ENCODE measurements around the gene CNTNAP5.
A peak's percentile ranks its signal among the peaks of the same experiment; 100 is the strongest.

CNTNAP5 gene

DNA sequence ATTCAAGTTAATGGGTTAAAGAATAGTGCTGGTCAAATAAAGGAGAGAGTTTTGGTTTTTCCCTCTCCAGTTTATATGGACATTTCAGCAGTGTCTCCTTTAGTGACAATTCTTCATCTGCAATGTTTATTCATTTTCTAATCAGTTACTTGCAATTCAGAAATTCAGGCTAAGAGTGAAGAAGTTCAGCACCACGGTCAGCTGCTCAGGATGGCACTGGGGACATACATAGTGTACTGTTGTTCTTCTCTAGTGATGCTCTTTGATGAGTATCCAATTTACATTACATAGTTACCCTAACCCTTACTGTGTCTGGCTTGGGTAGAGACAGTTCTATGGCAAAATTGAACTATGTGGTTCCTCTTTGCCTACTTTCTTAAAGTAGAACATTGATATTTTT is 412.7 kb downstream of the CNTNAP5 start:
- DNase-seq (ENCODE audit: low spot score) = no peak

GRCh38 chr2:124450481-124450880 is 425.4 kb downstream of the CNTNAP5 start:
- no peak for DNase-seq (ENCODE audit: low spot score)

- DNase-seq (ENCODE audit: low spot score) = no peak
Measured at GRCh38 chr2:124476291-124476690, 451.2 kb downstream of the CNTNAP5 start.

GRCh38 chr2:124478761-124479160 is 453.7 kb downstream of the CNTNAP5 start:
- no peak for DNase-seq (ENCODE audit: low spot score)

GRCh38 chr2:124480958-124481357 is 455.9 kb downstream of the CNTNAP5 start:
- DNase-seq (ENCODE audit: low spot score) = no peak

DNA sequence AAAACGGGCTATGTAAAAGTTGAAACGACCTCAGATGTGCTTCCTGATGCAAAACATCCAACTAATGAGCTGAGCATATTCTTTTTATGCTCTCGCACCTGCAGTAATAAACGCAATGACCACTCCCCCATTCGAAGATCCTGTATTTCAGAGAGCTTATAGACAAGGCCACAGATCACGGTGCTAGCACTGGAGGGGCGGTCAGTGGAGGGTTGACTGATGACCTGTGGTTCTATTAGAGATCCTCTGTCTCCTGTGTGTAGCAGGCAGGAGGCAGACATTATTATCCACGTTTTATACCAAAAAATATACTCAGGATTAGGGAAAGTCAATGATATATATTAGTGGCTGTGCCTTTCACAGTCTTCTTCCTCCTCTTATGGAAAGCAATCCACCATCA is 457.0 kb downstream of the CNTNAP5 start:
- DNase-seq (ENCODE audit: low spot score) = no peak

- no peak for DNase-seq (ENCODE audit: low spot score)
Measured at GRCh38 chr2:124482551-124482950, 457.5 kb downstream of the CNTNAP5 start.

DNA sequence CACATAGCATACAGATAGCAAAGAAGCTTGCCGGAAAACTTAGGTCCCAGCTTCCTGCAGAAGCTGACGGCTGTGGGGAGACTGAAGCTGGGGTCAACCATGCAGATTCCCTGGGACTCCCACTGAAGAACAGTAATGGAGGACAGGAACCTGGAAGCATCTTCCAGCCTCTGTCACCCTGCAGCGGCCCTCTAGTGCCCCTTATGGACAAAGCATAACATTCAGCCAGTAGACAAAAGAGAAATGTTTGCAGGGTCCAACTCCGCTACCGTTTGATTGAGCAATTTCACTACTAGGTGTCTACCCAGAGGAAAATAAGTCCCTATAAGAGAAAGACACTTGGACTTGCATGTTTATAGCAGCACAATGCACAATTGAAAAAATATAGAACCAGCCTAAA is 460.6 kb downstream of the CNTNAP5 start:
- DNase-seq (ENCODE audit: low spot score) = no peak

DNA sequence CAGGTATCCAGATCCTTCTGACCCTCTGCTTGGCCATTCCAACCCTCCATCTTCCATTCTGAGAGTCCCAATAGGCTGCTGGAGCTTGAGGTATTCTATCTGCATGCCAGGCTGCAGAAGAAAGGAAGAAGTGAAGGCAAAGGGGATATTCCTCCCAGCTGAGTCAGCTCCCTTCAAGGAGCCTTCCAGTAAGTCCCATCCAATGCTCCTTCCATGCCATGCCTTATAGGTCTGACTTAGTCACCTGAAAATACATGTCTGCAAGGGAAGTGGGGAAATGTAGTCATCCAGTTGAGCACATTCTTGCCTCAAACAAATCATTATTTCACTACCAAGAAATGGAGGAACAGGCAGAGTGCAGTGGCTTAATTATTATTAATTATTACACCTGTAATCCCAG is 464.6 kb downstream of the CNTNAP5 start:
- no peak for DNase-seq (ENCODE audit: low spot score)

DNA sequence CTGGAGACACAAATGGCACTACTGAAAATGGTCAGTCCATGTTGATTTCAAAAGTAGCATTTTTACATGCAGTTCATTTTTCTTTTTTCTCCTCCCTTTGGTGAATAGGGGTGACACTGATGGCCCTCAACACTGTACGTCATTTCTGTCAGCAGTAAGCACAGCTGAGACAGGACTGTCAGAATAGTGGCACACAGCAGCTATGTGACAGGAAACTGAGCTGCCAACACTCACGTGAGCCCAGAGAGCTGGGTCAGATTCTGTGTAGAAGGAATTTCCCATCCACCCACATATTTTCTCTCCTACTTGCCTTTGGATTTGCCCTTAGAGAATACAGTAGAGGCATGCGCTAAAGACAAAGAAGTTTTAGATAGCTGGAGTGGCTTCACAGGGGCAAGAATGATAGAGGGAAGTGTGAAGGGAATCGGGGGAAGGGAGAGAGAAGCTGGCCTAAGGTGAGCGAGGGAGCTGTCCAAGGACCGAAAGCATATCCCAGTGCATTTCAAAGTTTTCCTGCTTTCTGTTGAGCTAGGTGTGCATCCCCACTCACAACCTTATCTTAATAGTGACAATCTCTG is 476.6 kb downstream of the CNTNAP5 start:
- DNase-seq (ENCODE audit: low spot score) = no peak

DNA sequence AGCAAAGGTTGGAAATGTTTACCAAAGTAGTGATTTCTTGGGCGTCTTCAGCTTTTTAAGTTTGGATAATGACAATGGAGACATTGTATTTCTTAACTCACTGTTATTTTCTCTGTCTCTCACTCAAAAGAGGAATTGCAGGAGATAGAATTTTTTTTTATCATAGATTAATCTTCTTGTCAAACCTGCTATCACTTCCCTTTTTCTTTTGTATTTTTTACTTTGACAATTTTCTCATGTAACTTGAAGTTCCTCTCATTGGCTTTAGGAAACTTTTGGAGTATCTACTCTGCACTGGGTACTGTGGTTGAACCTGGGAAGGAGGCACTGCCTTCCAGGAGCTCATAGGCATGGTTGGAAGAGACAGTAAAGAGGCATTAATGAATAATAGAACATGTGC is 489.1 kb downstream of the CNTNAP5 start:
- no peak for DNase-seq (ENCODE audit: low spot score)

DNA sequence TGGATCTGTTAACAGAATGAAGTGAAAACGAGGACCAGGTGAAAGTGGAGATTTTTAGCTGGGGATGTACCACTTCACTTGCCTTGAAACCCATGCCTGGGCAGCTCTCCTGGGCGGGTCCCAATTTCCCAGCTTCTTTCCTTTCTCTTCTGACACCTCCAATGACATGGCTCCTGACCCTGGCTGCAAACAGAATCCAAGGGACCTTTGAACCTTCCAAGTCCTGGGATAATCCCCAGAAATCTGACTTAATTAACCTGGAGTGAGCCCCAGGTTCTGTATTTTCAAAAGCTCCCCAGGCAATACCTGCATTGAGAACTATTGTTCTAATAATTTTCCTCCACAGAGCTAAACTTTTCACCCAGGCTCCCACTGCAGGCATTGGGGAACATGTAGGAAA is 495.9 kb downstream of the CNTNAP5 start:
- DNase-seq (ENCODE audit: low spot score) = no peak

- peak; percentile 14 for DNase-seq (ENCODE audit: low spot score)
Measured at GRCh38 chr2:124523096-124523495, 498.0 kb downstream of the CNTNAP5 start.

DNA sequence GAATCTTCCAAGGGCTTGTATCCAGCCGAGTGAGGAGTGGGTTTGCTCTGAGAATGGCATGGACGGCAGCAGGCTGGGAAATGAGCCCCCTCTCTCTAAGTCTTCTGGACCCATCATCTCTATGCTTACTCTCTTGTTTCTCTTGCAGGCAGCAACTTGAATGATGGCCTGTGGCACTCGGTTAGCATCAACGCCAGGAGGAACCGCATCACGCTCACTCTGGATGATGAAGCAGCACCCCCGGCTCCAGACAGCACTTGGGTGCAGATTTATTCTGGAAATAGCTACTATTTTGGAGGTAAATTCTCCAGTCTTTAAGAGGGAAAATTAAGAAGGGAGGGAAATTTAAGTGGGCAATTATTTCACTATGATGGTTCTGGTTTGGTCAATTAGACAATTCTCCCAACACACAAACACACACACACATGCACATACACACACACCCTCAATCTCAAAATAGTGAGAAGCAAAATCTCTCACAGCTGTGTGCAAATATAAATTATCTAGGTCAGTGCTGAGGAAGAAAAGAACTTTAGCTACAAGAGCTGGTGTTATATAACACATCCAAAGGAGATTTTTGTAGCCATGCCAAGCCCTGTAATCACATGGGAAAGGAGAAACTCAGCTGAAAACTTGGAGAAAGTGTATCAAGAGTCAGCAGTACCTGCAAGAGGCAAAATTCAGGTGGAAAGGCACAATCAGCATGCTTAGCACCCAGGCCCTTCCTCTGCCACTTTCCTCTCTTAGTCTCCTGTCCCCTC is 499.2 kb downstream of the CNTNAP5 start:
- peak; percentile 1 for DNase-seq (ENCODE audit: low spot score)

GRCh38 chr2:124526221-124526620 is 501.1 kb downstream of the CNTNAP5 start:
- no peak for DNase-seq (ENCODE audit: low spot score)

DNA sequence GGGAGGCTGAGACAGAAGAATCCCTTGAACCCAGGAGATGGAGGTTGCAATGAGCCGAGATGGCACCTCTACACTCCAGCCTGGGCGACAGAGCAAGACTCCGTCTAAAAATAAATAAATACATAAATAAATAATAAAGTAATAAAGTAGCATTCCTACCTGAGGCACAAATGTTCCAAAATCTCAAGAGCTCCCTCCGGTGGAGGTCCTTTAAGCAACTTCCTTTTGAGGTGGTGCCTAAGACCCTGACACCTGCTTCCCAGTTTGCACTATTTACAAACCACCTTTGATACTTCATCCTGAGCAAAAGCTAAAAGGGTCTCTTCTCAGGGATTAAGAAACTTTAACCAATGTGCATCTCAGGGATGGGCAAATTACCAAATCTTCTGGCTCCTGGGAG is 505.1 kb downstream of the CNTNAP5 start:
- no peak for DNase-seq (ENCODE audit: low spot score)

- DNase-seq (ENCODE audit: low spot score) = no peak
Measured at GRCh38 chr2:124533226-124533954, 508.3 kb downstream of the CNTNAP5 start.

GRCh38 chr2:124534028-124534427 is 508.9 kb downstream of the CNTNAP5 start:
- no peak for DNase-seq (ENCODE audit: low spot score)

- DNase-seq (ENCODE audit: low spot score) = no peak
Measured at GRCh38 chr2:124535816-124536215, 510.7 kb downstream of the CNTNAP5 start.

DNA sequence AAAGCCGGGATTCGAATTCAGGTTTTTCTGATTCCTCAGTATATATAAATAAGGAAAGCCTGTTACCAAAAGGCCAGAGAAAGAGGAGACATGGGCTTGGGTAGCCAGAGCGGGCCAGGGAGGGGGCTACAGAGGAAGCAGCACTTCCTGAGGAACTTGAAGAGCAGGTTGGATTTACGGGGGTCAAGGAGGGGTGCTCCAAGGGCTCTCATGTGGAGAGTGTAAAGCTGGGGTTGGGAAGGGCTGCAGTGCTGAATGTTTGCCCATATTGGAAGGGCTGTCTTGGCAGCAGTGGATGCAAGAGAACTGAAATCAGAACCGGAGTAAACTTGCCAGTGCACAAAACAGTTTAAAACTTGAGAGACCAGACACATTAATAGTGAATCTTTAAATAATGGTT is 511.5 kb downstream of the CNTNAP5 start:
- DNase-seq (ENCODE audit: low spot score) = no peak

- DNase-seq (ENCODE audit: low spot score) = no peak
Measured at GRCh38 chr2:124538549-124538948, 513.5 kb downstream of the CNTNAP5 start.

DNA sequence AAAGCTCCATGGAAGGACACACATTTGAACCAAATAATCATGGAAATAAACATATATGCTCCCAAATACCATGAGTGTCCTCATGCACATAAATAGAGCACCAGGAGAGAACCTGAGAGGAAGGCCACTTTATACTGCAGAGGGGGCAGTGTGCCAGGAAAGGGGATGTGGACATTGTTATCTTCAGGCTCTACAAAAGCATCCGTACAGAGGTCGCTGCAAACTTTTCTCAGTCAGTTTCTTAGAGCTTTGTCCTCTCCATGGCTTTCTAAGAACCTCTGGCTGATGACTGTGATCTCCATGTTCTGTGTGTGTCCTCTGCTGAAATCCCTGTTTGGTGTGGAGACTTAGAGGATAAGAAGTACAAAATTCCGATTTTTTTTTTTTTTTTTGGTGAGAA is 515.7 kb downstream of the CNTNAP5 start:
- no peak for DNase-seq (ENCODE audit: low spot score)

DNA sequence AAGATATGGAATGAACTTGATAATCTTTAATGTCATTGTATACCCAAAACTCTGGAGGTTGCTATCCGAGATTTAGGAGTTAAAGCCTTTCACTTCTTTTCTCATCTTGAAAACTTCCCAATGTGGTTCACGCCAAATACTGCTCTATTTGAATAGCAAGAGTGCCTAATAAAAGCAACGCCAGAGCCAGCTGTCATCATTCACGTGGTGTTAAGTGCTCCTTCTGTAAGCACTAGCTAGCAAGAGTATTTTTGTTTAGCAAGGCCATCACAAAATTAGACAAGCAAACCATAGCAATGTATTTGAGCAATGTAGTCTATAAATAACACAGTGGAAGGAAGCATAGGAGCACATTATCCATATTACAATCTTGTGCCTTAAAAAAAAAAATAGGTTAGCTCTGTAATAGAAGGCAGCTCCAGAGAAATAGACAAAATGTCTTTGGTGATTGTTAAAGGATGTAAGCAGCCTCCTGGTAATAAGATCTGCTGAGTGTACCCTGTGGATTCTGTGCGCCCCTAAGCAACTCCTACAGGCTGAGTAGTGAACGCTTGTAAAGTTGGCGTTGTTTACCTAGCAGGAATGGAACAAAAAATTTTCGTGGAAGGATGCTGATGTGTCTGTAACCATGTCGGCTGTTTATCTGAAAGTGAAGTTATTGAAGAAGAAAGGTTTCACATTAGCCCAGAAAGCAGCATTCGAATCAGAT is 518.0 kb downstream of the CNTNAP5 start:
- DNase-seq (ENCODE audit: low spot score) = no peak

Measured in globus pallidus (tissue), 1 donor.